Lower leg skin (tissue), 3 donors: ENCODE results near the gene FBXL14.

Source experiments
- POLR2A ChIP-seq, 2 donors: fragments of 450-650 bp; IDR thresholded peaks; one replicate each; pipeline ENCODE4 v1.6.1; 2016 to 2017; ENCODE audit warnings: antibody characterized with exemption in 2 of 2, mild to moderate bottlenecking in 1 of 2, moderate library complexity in 1 of 2
- TF ChIP-seq, protein P1 (sequence below), 3 donors: fragments of 450-650 bp; IDR thresholded peaks; one replicate each; pipeline ENCODE4 v1.5.1; 2016; ENCODE audit warnings: antibody characterized with exemption in 3 of 3, mild to moderate bottlenecking in 3 of 3, moderate library complexity in 2 of 3

DNA sequence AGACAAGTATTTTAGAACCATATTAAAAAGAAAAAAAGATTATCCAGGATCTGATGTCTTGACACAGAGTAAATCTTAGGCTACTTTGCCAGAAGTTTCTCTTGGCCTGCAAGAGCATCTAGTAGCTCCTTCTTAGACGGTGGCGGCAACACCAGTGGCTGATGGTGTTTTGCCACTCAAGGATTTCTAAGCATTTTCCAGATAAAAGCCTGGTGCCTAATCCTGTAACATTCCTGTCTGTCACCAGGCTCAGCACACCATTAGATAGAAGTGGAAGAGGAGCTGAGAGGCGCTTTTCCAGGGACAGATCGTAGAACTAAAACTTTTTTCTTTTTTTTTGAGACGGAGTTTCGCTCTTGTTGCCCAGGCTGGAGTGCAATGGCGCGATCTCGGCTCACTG, 48.7 kb upstream of the FBXL14 start:
- TF ChIP-seq, protein P1, sequence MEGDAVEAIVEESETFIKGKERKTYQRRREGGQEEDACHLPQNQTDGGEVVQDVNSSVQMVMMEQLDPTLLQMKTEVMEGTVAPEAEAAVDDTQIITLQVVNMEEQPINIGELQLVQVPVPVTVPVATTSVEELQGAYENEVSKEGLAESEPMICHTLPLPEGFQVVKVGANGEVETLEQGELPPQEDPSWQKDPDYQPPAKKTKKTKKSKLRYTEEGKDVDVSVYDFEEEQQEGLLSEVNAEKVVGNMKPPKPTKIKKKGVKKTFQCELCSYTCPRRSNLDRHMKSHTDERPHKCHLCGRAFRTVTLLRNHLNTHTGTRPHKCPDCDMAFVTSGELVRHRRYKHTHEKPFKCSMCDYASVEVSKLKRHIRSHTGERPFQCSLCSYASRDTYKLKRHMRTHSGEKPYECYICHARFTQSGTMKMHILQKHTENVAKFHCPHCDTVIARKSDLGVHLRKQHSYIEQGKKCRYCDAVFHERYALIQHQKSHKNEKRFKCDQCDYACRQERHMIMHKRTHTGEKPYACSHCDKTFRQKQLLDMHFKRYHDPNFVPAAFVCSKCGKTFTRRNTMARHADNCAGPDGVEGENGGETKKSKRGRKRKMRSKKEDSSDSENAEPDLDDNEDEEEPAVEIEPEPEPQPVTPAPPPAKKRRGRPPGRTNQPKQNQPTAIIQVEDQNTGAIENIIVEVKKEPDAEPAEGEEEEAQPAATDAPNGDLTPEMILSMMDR (IDR thresholded peaks at IDR 0.05): no peak
- TF ChIP-seq POLR2A (IDR thresholded peaks at IDR 0.05): no peak
